NCI-H69 (cell line): ENCODE results near the gene CACNA1C.
A peak's percentile ranks its signal among the peaks of the same experiment; 100 is the strongest.

Source experiments
- DNase-seq: peaks from one replicate; lab custom pipeline; 2025; lab: John Stamatoyannopoulos, UW

CACNA1C gene

GRCh38 chr12:2414810-2415567 lies 362.2 kb downstream of the CACNA1C start:
- DNase-seq: no peak

GRCh38 chr12:2415568-2415944 lies 362.8 kb downstream of the CACNA1C start:
- no peak for DNase-seq

DNA sequence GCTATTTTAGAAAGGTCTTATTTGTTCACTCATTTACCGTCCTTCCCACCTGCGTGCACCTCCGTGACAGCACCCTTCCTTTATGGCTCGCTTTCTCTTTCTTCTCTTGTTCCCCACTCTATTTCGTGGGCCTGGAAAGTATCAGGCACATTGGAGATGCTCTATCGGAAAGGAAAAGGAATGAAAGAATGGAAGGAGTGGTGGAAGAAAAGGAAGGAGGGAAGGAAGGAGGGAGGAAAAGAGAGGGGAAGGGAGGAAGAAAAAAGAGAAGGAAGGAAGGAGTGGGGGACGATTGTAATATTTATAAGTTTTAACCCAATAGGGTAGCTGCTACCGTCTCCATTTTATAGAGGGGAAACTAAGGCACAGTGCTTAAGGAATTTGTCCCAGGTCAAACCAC lies 363.4 kb downstream of the CACNA1C start:
- no peak for DNase-seq

DNA sequence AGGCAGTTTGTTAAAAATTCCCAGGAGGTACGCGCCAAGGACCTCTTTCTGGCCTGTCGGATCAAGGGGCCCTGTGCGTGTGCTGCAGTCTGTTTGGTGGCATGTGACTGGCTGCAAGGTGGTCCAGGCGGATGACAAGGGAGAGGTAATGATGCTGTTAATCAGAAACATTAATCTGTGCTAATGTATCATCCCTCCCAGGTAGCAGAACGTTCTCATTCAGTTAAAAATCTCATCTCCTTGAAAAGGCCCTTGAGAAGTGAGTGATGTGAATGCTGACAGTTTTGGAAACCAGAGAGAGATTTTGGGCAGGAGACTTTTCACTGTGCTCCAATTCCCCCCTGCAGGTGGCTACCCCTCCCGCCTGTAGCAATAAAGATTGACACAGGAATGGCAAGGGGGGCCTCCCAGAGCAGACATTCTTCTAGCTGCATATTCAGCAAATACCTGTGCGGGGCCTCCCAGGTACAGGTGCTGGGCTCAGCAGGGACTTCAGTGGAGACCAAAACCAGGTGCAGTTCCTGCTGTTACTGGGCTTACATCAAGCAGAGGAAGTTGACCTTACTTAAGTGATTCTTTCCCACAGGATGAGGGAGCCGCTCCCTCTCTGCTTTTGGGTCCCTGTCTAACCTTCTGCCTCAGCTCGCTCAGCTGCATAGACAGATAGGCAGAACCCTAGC lies 364.8 kb downstream of the CACNA1C start:
- peak; percentile 33 for DNase-seq

GRCh38 chr12:2418579-2418978 lies 365.8 kb downstream of the CACNA1C start:
- DNase-seq: no peak

DNA sequence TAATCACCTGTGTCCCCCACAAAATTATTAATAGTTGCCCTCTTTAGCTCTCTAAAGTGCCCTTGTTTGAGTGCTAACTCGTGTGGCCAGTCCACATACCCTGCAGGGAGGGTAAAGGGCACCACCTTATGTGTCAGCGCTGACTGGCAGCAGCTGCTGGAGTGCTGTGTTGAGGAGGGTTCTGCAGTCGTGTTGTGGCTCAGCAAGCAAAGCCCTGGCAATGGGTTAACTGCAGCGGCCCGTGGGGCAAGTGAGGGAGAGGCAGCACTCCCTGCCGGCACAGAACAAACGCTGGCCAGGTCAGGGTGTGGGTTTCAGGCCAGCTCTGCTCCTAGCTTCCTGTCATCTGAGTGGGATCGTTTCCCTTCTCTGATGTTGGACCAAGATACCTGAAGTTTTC lies 369.8 kb downstream of the CACNA1C start:
- DNase-seq: no peak

DNA sequence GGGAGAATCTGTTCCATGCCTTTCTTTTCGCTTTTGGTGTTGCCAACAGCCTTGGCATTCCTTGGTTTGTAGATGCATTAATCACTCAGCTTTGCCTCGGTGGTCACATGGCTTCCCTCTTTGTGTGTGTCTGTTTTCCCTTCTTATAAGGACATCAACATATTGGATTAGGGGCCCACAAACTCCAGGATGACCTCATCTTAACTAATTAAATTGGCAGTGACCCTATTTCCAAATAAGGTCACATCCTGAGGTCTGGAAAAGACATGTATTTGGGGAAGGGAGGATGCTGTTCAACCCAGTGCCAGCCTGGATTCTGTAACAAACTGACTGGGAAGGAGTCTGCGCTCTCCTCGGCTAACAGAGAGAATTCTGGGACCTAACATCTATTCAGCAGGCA lies 376.2 kb downstream of the CACNA1C start:
- no peak for DNase-seq

- no peak for DNase-seq
These were observed 379.0 kb downstream of the CACNA1C start for GRCh38 chr12:2431810-2432209.

DNA sequence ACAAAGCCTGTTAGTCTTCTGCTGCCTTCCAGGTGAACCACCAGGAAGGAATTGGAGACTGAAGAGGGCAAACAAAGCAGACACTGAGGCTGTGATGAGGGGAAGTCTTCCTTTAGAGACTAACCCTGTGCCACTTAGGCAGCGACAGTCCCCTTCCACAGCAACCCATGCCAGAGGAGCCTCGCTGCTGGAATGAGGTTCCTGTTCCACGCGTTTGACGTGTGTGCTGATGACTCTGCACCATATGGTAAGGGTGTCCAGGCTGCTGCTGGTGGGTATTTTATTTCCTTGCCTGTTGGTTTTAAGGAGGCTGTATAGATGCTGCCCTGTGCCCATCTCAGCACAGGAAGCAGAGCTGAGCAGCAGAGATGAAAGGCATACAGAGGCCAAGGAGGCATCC lies 380.1 kb downstream of the CACNA1C start:
- DNase-seq: peak; percentile 61

DNA sequence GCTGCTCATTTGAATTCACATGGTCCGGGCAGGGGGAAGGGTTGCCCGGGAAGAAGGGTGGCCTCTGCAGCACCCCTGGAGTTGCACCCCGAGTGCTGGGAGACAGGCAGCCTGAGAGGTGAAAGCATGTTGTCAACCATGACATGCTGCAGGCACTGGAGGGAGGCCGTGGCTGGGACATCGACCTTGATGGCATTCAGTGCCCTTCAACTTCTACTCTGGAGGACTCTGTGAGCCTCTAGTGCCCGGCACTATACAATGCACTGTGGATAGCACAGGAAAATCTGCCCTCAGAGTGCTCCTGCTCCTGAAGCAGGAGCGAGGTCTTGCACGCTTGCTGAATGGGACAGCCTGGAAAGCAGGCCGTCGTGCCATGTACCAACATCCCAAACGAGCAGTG lies 382.7 kb downstream of the CACNA1C start:
- DNase-seq: no peak

- DNase-seq: no peak
These were observed 386.7 kb downstream of the CACNA1C start for GRCh38 chr12:2439332-2440100.

DNA sequence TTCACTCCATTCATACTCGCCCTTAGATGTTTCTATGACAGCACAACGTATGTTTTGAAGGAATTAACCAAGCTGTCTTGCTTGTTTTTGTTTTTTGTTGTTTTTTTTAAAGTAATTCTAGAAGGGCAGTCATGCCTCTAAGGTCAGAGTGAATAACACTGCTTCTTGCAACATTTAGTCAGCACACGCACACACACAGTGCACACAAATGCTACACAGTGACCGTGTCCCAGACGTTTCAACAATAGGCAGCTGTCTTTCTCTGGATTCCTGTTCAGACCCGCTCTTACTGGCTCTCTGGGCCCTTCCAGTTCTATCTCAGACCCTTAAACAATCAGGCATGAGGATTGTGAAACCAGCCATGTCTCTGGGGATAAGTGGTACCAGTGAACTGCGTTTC lies 391.0 kb downstream of the CACNA1C start:
- DNase-seq: no peak

DNA sequence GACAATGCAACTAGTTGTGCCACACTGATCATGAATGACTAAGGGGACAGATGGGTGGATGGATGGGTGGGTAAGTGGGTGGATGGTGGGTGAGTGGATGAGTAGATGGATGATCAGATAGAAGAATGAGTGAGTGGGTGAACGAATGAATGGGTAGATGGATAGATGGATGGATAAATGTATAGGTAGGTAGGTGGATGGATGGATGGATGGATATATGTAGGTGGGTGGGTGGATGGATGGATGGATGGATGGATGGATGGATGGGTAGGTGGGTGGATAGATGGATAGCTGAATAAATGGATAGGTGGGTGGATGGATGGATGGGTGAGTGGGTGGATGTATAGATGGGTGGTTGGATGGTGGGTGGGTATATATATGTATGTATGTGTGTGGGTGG lies 393.2 kb downstream of the CACNA1C start:
- no peak for DNase-seq

- DNase-seq: no peak
These were observed 395.1 kb downstream of the CACNA1C start for GRCh38 chr12:2447861-2448260.

GRCh38 chr12:2449586-2449985 lies 396.8 kb downstream of the CACNA1C start:
- DNase-seq: no peak

- no peak for DNase-seq
These were observed 397.8 kb downstream of the CACNA1C start for GRCh38 chr12:2450553-2450952.

GRCh38 chr12:2451025-2451424 lies 398.2 kb downstream of the CACNA1C start:
- DNase-seq: no peak

- no peak for DNase-seq
These were observed 398.7 kb downstream of the CACNA1C start for GRCh38 chr12:2451497-2451896.

GRCh38 chr12:2453076-2453760 lies 400.4 kb downstream of the CACNA1C start:
- DNase-seq: no peak

GRCh38 chr12:2453761-2454090 lies 400.9 kb downstream of the CACNA1C start:
- DNase-seq: no peak

- no peak for DNase-seq
These were observed 401.9 kb downstream of the CACNA1C start for GRCh38 chr12:2454601-2455177.

DNA sequence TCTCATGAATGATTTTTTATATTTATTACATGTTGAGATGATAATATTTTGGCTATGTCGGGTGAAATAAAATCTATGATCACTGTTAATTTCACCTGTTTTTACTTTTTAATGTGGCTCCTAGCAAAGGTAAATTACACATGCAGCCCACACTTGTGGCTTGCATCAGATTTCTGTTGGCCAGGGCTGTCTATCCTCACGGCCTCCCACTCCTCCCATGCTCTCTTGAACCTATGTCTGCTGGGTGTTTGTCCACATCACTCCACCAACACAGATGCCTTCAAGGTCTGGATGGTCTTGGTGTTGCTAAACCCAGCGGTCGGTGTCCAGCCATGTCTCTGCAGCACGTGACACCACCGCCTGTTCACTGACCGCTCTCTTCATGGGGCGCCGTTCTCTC lies 402.6 kb downstream of the CACNA1C start:
- DNase-seq: no peak
